Left lung (tissue), 10 donors: ENCODE results near the gene ZFP3. TPM values are rescaled to one million over a fixed set of nuclear protein-coding genes. Genes with fewer than 3 reads are reported as not detected.

Source experiments
- ATAC-seq: fragments of 200-7000 bp; cut with Tn5 transposase; one replicate; pipeline ENCODE4 v1.9.1; 2020; ENCODE audit warnings: moderate library complexity
- DNase-seq, 4 donors: peaks; one replicate each; pipeline ENCODE4 v3.0.0-alpha.2; 2013 to 2020
- H3K27ac ChIP-seq, 2 donors: fragments of 200-600 bp; sonication (generic) in 1 of 2; one replicate each; pipeline versions ENCODE4 v1.5.0 to v1.8.0; 2020 to 2021
- H3K27me3 ChIP-seq, 2 donors: fragments of 200-600 bp; sonication (generic) in 1 of 2; one replicate each; pipeline versions ENCODE4 v1.5.0 to v1.8.0; 2020 to 2021
- H3K36me3 ChIP-seq, 2 donors: fragments of 200-600 bp; sonication (generic) in 1 of 2; one replicate each; pipeline versions ENCODE4 v1.5.0 to v1.8.0; 2020 to 2021
- H3K4me1 ChIP-seq, 2 donors: fragments of 200-600 bp; one replicate each; pipeline ENCODE4 v1.8.0; 2021
- H3K4me3 ChIP-seq, 2 donors: fragments of 200-600 bp; sonication (generic) in 1 of 2; one replicate each; pipeline versions ENCODE4 v1.5.0 to v1.8.0; 2020 to 2021; ENCODE audit warnings: mild to moderate bottlenecking in 1 of 2
- H3K9me3 ChIP-seq, 2 donors: fragments of 200-600 bp; sonication (generic) in 1 of 2; one replicate each; pipeline versions ENCODE4 v1.5.0 to v1.8.0; 2020 to 2021
- intact Hi-C, 2 donors: fragments of 100-400 bp; cut with DNase I; formaldehyde crosslinking; loops; one replicate each; pipeline versions ENCODE4 v1.11.2 to v1.14.2; 2022
- polyA plus RNA-seq, 6 donors: library from polyadenylated mRNA; unstranded; fragments of 120-200 nt; gene quantifications; one replicate each; pipeline ENCODE4 v1.2.1, GENCODE V29; 2013; ENCODE audit not compliant: insufficient read length in 6 of 6
- total RNA-seq, 2 donors: library from RNA; stranded (reverse); fragmentation: NEBNext Ultra II Directional; extraction: Animal tissue kit (Norgen Biotek cat#: 25700); gene quantifications; one replicate each; pipeline ENCODE4 v1.2.1, GENCODE V29; 2021
- TF ChIP-seq, protein P1 (sequence below), 2 donors: fragments of 200-600 bp; sonication (generic) in 1 of 2; IDR thresholded peaks; one replicate each; pipeline versions ENCODE4 v1.5.0 to v1.8.0; 2021; ENCODE audit warnings: antibody characterized with exemption in 2 of 2
- donor health status: DM: no; HTN: yes; CAD: no.
- donor health status: DM: no; HTN: no; CAD: no.

Gene ZFP3
- total and polyA plus RNA-seq, 8 donors: 4.9 to 10.3 (median 9.3) TPM

DNA sequence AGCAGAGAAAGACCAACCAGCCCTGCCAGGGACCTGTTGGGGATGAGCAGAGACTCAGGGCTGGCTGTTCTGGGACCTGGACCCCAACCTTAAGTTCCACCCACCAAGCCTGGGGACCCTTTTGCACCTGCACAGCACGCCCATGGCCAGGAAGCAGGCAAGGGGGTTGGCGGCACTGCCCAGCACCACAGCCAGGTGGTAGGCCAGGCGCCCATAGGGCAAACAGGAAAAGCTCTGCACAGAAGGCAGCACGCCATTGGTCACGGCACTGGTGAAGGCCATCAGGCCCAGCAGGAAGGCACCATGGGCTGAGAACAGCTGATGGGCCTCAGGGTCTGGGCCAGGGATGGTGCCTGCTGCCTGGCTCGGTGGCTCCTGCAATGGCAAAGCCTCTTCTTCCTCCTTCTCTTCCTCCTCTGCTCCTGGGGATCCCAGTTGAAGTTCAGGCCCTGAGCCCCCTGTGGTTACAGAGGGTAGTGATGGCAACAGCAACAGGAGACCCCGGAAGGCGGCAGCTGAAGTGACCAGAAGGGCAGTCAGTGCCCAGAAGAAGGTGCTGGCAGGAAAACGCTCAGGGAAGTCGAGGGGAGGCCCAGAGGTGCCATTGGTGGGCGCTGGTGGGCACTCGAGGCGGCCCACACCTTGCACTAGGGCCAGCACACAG lies 44.8 kb upstream of the ZFP3 start:
- H3K27ac ChIP-seq: no peak overlapping the region
- no peak overlapping the region for H3K4me3 ChIP-seq
- H3K9me3 ChIP-seq: no peaks in the 10 kb centered on the region
- H3K27me3 ChIP-seq: peaks cover 6 to 23% of the 10 kb centered on the region in 2 donors
- no peaks in the 10 kb centered on the region for H3K36me3 ChIP-seq
- TF ChIP-seq, protein P1, sequence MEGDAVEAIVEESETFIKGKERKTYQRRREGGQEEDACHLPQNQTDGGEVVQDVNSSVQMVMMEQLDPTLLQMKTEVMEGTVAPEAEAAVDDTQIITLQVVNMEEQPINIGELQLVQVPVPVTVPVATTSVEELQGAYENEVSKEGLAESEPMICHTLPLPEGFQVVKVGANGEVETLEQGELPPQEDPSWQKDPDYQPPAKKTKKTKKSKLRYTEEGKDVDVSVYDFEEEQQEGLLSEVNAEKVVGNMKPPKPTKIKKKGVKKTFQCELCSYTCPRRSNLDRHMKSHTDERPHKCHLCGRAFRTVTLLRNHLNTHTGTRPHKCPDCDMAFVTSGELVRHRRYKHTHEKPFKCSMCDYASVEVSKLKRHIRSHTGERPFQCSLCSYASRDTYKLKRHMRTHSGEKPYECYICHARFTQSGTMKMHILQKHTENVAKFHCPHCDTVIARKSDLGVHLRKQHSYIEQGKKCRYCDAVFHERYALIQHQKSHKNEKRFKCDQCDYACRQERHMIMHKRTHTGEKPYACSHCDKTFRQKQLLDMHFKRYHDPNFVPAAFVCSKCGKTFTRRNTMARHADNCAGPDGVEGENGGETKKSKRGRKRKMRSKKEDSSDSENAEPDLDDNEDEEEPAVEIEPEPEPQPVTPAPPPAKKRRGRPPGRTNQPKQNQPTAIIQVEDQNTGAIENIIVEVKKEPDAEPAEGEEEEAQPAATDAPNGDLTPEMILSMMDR (IDR thresholded peaks at IDR 0.05): no peak
- H3K4me1 ChIP-seq: peaks cover 5 to 30% of the 10 kb centered on the region in 2 donors
- DNase-seq (no peak), ATAC-seq (no peak)
- intact Hi-C loops: no loop called here

DNA sequence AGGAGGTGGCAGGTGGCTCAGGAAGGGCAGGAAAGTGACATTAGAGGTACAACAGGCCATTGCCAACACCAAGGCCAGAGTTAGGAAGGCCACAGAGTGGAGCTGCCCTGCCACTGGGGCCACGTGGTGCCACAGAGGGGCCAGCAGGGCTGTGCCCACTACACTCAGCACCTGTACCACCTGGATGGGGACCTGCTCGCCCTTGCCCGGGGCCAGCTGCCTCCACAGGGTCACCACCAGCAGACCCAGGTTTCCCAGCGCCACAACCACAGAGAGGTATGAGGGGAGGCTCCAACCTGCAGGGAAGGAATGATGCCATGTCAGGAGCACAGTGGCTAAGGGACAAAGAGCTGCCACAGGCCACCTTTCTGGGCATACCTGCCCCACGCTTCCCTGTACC lies 44.2 kb upstream of the ZFP3 start:
- H3K27me3 ChIP-seq: peaks cover 6 to 23% of the 10 kb centered on the region in 2 donors
- no peak overlapping the region for H3K4me3 ChIP-seq
- intact Hi-C loops: no loop called here
- H3K27ac ChIP-seq: no peak overlapping the region
- no peaks in the 10 kb centered on the region for H3K9me3 ChIP-seq
- no peaks in the 10 kb centered on the region for H3K36me3 ChIP-seq
- ATAC-seq (no peak), DNase-seq (no peak)
- peaks cover 5 to 30% of the 10 kb centered on the region in 2 donors for H3K4me1 ChIP-seq
- TF ChIP-seq, protein P1 (IDR thresholded peaks at IDR 0.05): no peak

GRCh38 chr17:5034651-5035050 lies 43.6 kb upstream of the ZFP3 start:
- Histone ChIP-seq H3K36me3 (no peaks in the 10 kb centered on the region), H3K27me3 (peaks cover 6 to 23% of the 10 kb centered on the region in 2 donors), H3K4me1 (peaks cover 5 to 30% of the 10 kb centered on the region in 2 donors), H3K9me3 (no peaks in the 10 kb centered on the region), H3K27ac (no peak overlapping the region), H3K4me3 (no peak overlapping the region)
- ATAC-seq (no peak), DNase-seq (no peak)
- intact Hi-C loops: no loop called here
- TF ChIP-seq, protein P1 (IDR thresholded peaks at IDR 0.05): no peak

DNA sequence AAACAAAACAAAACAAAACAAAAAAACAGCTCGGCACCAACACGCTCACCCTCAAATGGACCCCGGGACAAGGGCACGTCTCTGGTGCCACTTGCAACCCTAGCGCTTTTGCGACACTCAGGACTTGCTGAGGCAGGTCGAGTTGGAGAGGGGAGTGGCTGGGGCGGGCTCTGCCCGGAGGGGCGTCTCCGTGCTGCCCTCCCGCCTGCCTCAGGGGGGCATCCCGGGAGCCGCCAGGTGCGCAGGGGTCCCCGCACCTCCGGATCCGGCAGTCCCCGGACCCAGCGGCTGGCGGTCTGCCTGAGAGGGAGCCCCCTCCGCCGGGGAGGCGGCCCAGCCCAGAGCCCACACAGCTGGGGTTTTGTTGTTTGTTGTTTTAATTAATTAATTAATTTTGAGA lies 43.0 kb upstream of the ZFP3 start, which contains the start of gene SLC52A1:
Gene SLC52A1 (minus strand): TSS at position 112 of the 400 bp plus-strand sequence. CDS start 820 bp downstream, outside the sequence.
- H3K4me3 ChIP-seq: peak within 1 kb of the TSS; percentile 13 to 19
- ATAC-seq: peak; percentile 61
- H3K27me3 ChIP-seq: peaks cover 6 to 23% of the 10 kb centered on the region in 2 donors
- H3K9me3 ChIP-seq: no peaks in the 10 kb centered on the region
- DNase-seq: no peak
- H3K36me3 ChIP-seq: no peaks in the 10 kb centered on the region
- TF ChIP-seq, protein P1 (IDR thresholded peaks at IDR 0.05): no peak
- intact Hi-C loops: no loop called here
- peaks cover 5 to 23% of the 10 kb centered on the region in 2 donors for H3K4me1 ChIP-seq
- H3K27ac ChIP-seq: no peak within 1 kb of the TSS

GRCh38 chr17:5042157-5043022 lies 35.9 kb upstream of the ZFP3 start:
- H3K27ac ChIP-seq: no peak overlapping the region

More at GRCh38 chr17:5042157-5043022, 35.9 kb upstream of the ZFP3 start:
- no peak for DNase-seq
- H3K27me3 ChIP-seq: no peaks in the 10 kb centered on the region
- no peaks in the 10 kb centered on the region for H3K36me3 ChIP-seq
- TF ChIP-seq, protein P1 (IDR thresholded peaks at IDR 0.05): no peak
- ATAC-seq: no peak
- no peak overlapping the region for H3K4me3 ChIP-seq
- intact Hi-C loops: no loop called here
- H3K4me1 ChIP-seq: no peaks in the 10 kb centered on the region
- H3K9me3 ChIP-seq: no peaks in the 10 kb centered on the region
